GM18907 (cell line): Measurements from ENCODE around the gene SYT6.

Source experiments
- ATAC-seq: cut with Tn5 transposase; IDR thresholded peaks from one replicate; pipeline ENCODE4 v1.9.1; 2021; ENCODE audit warnings: mild to moderate bottlenecking, moderate library complexity; ENCODE audit not compliant: unreplicated experiment

The SYT6 gene

GRCh38 chr1:114153261-114154145 lies at the start of gene SYT6:
Gene SYT6 (minus strand): TSS chr1:114153869. CDS start chr1:114153772, 97 bp downstream.
- no peak for ATAC-seq

- no peak for ATAC-seq
Measured at GRCh38 chr1:114201486-114201885, 47.8 kb upstream of the SYT6 start.

- no peak for ATAC-seq
Measured at GRCh38 chr1:114199017-114199594, 45.4 kb upstream of the SYT6 start.

- no peak for ATAC-seq
Measured at GRCh38 chr1:114196992-114197907, 43.6 kb upstream of the SYT6 start.

GRCh38 chr1:114195819-114196218 lies 42.1 kb upstream of the SYT6 start:
- ATAC-seq, result no peak

- no peak for ATAC-seq
Measured at GRCh38 chr1:114192328-114192727, 38.7 kb upstream of the SYT6 start.

GRCh38 chr1:114189398-114189797 lies 35.7 kb upstream of the SYT6 start:
- ATAC-seq, result no peak

GRCh38 chr1:114181356-114181755 lies 27.7 kb upstream of the SYT6 start:
- ATAC-seq, result no peak

GRCh38 chr1:114180742-114181141 lies 27.1 kb upstream of the SYT6 start:
- ATAC-seq, result no peak

- ATAC-seq, result no peak
Measured at GRCh38 chr1:114178936-114179335, 25.3 kb upstream of the SYT6 start.

GRCh38 chr1:114177282-114177681 lies 23.6 kb upstream of the SYT6 start:
- ATAC-seq, result no peak

GRCh38 chr1:114176366-114176765 lies 22.7 kb upstream of the SYT6 start:
- ATAC-seq, result no peak

- ATAC-seq, result no peak
Measured at GRCh38 chr1:114173680-114174079, 20.0 kb upstream of the SYT6 start.

GRCh38 chr1:114169509-114169908 lies 15.8 kb upstream of the SYT6 start:
- ATAC-seq, result no peak

GRCh38 chr1:114167226-114167625 lies 13.6 kb upstream of the SYT6 start:
- no peak for ATAC-seq

- ATAC-seq, result peak; percentile 69
Measured at GRCh38 chr1:114164840-114165543, 11.3 kb upstream of the SYT6 start.

GRCh38 chr1:114159941-114160340 lies 6.3 kb upstream of the SYT6 start:
- no peak for ATAC-seq

- no peak for ATAC-seq
Measured at GRCh38 chr1:114157275-114157660, 3.6 kb upstream of the SYT6 start.

- no peak for ATAC-seq
Measured at GRCh38 chr1:114156538-114157274, 3.0 kb upstream of the SYT6 start.

- no peak for ATAC-seq
Measured at GRCh38 chr1:114155706-114156105, 2.0 kb upstream of the SYT6 start.
